GM21737 (cell line): ENCODE results near the gene WDFY4.

Experiments used
- ATAC-seq: cut with Tn5 transposase; IDR thresholded peaks from one replicate; pipeline ENCODE4 v1.9.1; 2021; ENCODE audit warnings: mild to moderate bottlenecking, moderate library complexity; ENCODE audit not compliant: unreplicated experiment

Gene WDFY4

GRCh38 chr10:48896756-48897440, 212.2 kb downstream of the WDFY4 start:
- no peak for ATAC-seq

DNA sequence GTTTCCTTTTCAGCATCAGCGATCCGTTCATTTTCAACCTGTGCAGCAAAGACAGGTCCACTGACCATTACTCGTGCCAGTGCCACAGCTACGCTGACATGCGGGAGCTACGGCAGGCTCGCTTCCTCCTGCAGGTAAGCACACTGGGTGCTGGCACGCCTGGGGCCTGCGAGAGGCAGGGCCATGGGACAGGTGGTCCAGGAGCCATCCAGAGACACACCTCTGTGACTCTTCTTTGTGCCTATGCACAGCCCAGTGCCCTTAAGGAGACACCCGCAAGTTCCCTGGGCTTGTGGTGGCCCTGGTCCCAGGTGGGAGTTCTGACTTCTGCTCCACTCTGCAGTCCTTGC, 212.7 kb downstream of the WDFY4 start:
- ATAC-seq = no peak

DNA sequence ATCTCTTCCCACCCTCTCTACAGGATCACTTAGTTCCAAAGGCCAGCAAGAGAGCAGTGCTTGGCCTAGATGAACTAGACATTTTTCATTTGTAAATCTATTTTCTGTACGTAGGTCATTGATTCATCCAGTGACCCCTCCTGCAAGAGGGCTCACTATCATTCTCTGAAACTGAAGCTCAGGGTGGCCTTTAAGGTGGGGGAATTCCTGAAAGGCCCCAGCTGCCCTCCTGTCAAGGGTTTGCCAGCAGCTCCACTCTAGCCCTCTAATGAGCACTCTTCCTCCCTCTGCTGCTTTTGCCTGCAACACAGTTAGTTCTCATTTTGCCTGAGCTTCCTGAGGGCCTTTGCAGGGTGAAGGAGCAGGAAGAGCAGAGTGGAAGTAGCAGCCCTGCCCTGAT, 213.8 kb downstream of the WDFY4 start:
- ATAC-seq = no peak

DNA sequence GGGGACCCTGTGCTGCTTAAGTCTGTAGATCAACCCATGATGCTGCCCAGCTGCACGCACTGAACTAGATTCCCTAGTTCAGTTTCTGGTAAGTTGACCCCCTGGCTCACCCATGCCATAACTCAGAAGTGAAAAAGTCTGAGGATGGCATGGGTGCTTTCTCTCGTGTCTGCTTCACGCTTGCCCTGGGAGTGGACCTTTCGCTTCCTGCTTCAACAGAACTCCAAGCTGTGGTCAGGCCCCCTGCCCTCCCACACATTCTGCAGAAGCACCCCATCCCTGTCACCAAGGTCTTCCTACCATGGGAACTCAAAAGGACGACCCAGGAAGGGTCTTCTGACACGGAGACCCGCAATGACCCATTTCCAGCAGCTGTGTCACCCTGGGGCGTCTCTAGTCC, 215.1 kb downstream of the WDFY4 start:
- ATAC-seq = no peak

DNA sequence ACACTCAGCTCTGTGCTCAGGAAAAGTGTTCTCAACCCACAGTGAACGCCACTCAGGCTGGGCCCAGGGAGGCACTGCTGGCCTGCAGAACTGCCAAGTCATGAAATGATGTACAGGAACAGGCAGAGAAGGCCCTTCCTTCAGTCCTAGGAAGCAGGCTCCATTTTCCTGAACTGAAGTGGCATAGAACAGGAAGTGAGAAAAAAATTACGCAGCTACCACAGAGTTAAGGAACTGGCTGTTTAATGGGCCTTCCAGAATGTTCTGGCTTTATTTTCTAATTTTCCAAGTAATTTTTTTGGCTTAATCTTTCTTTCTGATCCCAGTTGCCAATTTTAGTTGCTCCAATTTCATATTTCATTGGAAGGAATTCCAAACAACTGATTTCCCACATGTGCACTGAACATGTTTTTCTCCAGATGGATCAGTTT, 215.7 kb downstream of the WDFY4 start:
- no peak for ATAC-seq

DNA sequence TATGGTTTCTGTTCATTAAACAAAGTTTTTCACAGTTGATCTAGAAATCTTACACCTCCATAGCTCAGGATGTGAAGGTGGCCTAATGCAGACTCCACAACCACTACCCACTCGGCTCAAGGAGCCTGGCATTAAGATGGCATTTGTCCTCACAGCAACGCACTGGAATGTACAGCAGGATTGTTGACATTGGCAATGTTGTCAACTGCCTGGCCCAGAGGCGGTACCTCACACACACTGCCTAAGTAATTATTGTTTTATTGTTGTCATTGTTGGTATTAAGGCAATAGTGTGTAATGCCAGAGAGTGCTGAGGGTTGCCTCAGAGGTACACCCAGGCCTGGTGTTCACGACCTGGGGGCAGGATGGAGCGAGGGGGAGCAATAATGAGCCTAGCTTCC, 216.6 kb downstream of the WDFY4 start:
- ATAC-seq = no peak

DNA sequence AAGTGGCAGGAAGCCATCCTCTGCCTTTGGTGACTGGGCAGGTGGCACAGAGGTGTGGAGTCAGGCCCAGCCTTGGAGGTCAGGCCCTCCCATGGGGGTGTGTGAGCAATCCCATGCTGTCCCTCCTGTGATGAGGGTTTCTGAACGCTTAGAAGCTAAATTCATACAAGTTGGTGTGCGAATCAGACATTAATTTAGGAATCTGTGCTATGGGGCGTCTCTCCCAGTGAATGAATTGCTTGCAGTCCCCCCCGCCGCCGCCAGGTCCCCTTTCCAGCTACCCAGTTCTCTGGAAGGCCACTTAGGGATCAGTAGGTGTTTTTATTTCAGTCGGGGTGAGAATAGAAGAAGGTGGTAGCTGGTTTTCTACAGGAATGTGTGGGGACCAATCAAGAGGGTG, 217.4 kb downstream of the WDFY4 start:
- no peak for ATAC-seq

DNA sequence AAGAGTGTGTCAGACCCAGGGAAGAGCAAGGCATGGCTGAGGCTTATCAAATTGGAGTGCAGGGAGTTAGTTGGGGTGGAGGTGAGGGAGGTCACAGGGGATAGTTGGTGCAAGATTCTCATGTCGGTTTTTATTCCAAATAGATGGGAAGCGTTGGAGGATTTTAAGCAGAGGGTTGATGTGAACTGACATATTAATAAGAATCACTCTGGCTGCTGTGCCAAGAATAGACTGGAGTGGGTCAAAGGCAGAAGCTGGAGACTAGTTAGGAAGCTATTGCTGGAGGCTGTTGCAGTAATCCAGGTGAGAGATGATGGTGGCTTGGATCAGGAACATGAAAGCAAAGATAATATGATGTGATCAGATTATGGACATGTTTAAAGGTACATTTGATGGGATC, 218.5 kb downstream of the WDFY4 start:
- no peak for ATAC-seq

- ATAC-seq = no peak
Measured at GRCh38 chr10:48904861-48905260, 220.2 kb downstream of the WDFY4 start.

DNA sequence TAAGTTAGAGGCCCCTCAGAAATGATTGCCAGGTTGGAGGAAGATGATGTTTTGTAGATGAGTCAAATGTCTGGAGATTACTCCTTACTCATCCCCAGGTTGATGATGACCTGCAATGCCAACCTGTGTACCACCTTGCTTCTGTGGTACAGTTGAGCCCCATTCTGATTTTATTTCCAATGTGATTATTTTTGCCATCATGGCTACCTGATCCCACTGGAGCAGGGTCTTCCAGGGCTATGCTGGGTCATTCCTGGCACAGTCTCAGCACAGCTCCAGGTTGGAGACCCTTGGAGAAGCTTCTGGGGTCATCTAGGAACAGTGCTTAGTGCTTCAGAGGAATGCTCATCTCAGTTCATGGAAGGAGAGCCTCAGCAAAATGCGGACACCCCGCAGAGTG, 220.6 kb downstream of the WDFY4 start:
- no peak for ATAC-seq

DNA sequence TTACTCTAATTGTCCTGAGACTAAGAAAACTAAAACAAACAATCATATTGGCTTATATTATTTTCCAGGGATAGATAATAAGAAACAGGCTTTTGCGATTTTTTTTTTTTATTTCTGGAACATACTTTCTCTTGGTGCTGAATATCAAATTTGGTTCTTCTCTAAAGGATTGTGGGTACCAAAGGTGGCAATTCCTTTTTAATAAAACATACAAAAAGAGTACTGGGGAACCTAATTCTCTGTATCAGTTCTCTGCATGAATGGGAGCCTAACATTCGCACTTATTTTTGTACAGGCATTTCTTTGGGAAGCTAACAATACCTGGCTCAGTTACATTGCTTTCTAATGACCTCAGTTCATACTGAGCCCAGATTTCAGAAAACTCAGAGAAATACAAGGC, 222.2 kb downstream of the WDFY4 start:
- ATAC-seq = no peak

- ATAC-seq = no peak
Measured at GRCh38 chr10:48907730-48908129, 223.1 kb downstream of the WDFY4 start.

DNA sequence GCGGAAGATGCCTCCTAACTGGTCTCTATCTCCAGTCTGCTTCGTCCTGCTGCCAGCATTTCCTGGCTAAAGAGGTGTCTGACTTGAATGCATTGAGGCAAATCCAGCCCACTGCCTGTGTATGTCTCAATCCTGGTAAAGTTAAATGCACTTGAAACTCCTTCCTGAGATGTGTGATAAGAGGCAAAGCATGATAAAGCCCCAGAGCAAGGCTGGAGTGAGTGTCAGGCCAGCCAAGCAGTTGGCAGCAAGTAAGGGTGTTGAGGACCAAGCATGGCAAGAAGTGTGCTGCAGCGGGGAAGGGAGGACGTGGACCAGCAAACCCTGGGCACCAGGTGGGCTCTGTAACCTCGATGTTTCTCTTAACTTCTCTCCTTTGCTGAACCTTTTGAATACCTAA, 225.9 kb downstream of the WDFY4 start:
- no peak for ATAC-seq

DNA sequence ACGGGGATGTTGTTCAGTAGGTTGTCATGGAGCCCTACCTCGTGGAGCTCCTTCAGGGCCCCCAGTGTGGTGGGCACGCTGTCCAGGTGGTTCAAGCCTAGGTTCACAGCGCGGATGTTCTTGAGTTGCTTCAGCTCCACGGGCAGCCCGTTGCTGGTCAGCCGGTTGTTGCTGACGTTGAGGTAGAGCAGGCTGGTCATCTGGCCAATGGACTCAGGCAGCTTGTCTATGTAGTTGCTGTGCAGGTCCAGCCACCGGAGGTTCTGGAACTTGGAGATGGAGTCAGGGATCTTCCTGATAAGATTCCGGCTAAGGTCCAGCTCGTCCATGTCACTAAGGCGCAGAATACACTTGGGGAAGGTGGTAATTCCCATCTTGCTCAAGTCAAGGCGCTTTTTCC, 229.0 kb downstream of the WDFY4 start:
- no peak for ATAC-seq

- ATAC-seq = no peak
Measured at GRCh38 chr10:48923748-48924147, 239.1 kb downstream of the WDFY4 start.

GRCh38 chr10:48924988-48925387, 240.3 kb downstream of the WDFY4 start:
- ATAC-seq = no peak

GRCh38 chr10:48926255-48926654, 241.6 kb downstream of the WDFY4 start:
- no peak for ATAC-seq

GRCh38 chr10:48926764-48927540, 242.3 kb downstream of the WDFY4 start:
- no peak for ATAC-seq

DNA sequence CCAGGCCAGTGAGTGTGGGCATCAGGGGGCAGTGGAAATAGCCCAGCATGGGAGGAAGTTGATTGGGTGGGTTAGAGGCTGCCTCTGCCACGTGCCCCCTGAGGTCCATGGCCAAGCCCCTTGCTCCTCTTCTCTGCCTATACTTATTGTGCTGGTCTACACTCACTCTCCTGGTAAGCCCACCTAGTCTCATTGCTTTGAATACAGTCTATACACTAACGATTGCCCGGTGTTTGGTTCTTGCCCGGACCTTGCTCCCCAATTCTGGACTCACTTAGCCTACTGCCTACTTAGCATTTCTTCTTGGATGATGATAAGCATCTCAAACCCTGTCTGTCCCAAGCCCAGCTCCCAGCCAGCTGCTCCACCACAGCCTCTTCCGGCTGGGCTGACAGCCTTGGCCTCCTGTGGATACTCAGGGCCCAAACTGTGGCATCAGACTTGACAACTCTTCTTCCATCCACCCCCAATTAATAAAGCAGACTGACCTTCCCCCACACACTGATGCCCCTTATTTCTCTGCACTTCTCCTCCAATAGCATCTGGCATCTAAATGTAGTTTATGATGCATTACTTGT, 244.8 kb downstream of the WDFY4 start:
- no peak for ATAC-seq

GRCh38 chr10:48931188-48931587, 246.5 kb downstream of the WDFY4 start:
- no peak for ATAC-seq

DNA sequence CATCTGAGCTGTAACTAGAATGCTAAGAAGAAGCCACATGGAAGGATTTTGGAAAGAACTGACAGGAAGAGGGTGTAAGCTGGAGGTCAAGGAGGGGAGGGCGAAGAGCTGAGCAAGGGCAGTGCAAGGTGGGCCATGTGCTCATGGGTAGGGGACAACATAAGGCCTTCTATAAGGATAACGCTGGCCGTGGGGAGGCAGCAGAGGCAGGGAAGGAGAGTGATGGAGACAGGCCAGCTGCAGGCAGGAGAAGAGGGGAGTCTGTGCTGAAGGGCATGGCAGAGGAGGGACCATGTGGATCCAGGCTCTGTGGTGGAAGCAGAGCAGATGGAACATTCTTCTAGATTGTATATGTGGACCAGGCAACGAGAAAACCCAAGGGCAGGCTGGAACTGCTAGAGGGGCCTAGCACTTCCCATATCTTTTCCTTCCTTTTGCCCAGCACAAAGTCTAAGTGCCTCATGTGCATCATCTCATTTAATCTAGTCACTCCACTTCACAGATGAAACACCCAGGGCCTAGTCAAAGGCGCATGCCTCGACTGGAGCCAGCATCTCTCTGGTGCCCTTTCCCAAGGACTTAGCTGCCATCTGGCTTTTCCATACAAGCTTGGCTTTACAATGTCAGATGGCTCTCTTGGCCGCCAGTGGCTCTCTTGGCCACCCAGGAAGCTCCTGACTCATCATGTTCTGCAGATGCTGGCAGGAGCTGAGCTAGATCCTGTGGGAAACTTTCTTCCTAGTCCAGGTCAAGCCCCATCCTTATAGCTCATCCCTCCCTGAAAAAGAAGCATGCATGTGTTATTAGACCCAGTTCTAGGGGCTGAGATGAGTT, 248.4 kb downstream of the WDFY4 start:
- ATAC-seq = no peak
